Esophagus muscularis mucosa (tissue), 4 donors: ENCODE data around the gene DR1. TPM values are rescaled to one million over a fixed set of nuclear protein-coding genes. Genes with fewer than 3 reads are reported as not detected.
"Not testable (repeated sequence)": the region's sequence is repeated elsewhere in the genome, so short reads cannot be mapped to it uniquely, and the experiment has no call there.

Experiments
- DNase-seq: peaks from one replicate; pipeline ENCODE4 v3.0.0-alpha.2; 2017; ENCODE audit errors: extremely low spot score
- H3K27ac ChIP-seq, 4 donors: fragments of 200-600 bp; sonication (generic); replicated peaks in 1 of 4; 1 replicate in 3 of 4; 2 replicates in 1 of 4; pipeline ENCODE4 v1.5.1; 2016 to 2019; ENCODE audit warnings: mild to moderate bottlenecking in 1 of 4
- H3K27me3 ChIP-seq, 4 donors: fragments of 200-600 bp; sonication (generic); one replicate each; pipeline versions ENCODE4 v1.5.1 to v1.6.0; 2016 to 2019
- H3K36me3 ChIP-seq, 4 donors: fragments of 200-600 bp; sonication (generic); one replicate each; pipeline ENCODE4 v1.5.1; 2016 to 2019
- H3K4me1 ChIP-seq, 4 donors: fragments of 200-600 bp; sonication (generic); one replicate each; pipeline ENCODE4 v1.5.1; 2016 to 2019
- H3K4me3 ChIP-seq, 4 donors: fragments of 200-600 bp; sonication (generic); 1 replicate in 2 of 4; 2 replicates in 2 of 4; pipeline ENCODE4 v1.5.1; 2016 to 2019; ENCODE audit warnings: mild to moderate bottlenecking in 4 of 4, moderate library complexity in 1 of 4
- H3K9me3 ChIP-seq, 4 donors: fragments of 200-600 bp; sonication (generic); 1 replicate in 3 of 4; 2 replicates in 1 of 4; pipeline ENCODE4 v1.5.1; 2016 to 2019
- EP300 ChIP-seq: sonication (generic); formaldehyde crosslinking; IDR thresholded peaks from one replicate; pipeline ENCODE4 v1.6.1; 2017; ENCODE audit warnings: antibody characterized with exemption
- POLR2A ChIP-seq: fragments of 450-650 bp; IDR thresholded peaks from one replicate; pipeline ENCODE4 v1.6.1; 2017; ENCODE audit warnings: antibody characterized with exemption, moderate library complexity, mild to moderate bottlenecking, low read depth
- POLR2AphosphoS5 ChIP-seq, 2 donors: sonication (generic); formaldehyde crosslinking; IDR thresholded peaks; one replicate each; pipeline ENCODE4 v1.6.1; 2017; ENCODE audit warnings: antibody characterized with exemption in 2 of 2
- WGBS: methylation state at CpG from one replicate; pipeline ENCODE4 v1.1.5; 2018; 5-methylcytosine and 5-hydroxymethylcytosine counted together
- intact Hi-C: fragments of 100-400 bp; cut with DNase I; formaldehyde crosslinking; loops from one replicate; pipeline ENCODE4 v1.15.1; 2023
- total RNA-seq, 4 donors: library from RNA; depleted of rRNA; stranded (reverse); fragments of >200 nt; gene quantifications; one replicate each; pipeline versions ENCODE4 v1.1.0 to v1.2.1, GENCODE V29; 2016
- TF ChIP-seq, protein P1 (sequence below), 3 experiments: fragments of 200-600 bp in 2 of 3; fragments of 450-650 bp in 1 of 3; sonication (generic) in 2 of 3; IDR thresholded peaks; one replicate each; pipeline ENCODE4 v1.5.1; 2017 to 2019; ENCODE audit warnings: antibody characterized with exemption in 3 of 3, mild to moderate bottlenecking in 2 of 3, moderate library complexity in 1 of 3

DR1 gene
- total RNA-seq, 4 donors from 2014 or later, result 20.3 to 32.5 (median 27.5) TPM

DNA sequence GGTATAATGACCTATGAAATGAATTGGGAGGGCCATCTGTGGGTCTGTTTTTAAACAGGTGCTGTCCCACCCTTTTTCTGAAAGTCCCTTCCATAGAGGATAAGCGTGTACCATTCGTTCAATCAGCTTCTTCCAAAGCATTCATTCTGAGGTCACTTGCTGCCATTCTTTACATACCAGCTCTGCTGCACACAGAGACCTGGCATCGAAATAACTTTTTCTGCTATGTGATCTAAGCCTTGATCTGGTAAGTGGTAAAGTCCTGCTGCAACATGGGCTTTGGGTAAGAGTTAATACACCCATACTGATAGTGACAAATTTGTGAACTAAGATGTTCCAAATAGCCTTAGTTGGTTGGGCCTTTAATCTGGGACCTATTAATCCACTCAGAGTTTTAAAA is 38.9 kb downstream of the DR1 start:
- Histone ChIP-seq H3K27me3 (no peaks in the 10 kb centered on the region), H3K9me3 (peaks cover 0 to 11% (median 4%) of the 10 kb centered on the region in 4 donors), H3K27ac (no peak overlapping the region), H3K4me1 (no peaks in the 10 kb centered on the region), H3K4me3 (no peak overlapping the region), H3K36me3 (no peaks in the 10 kb centered on the region)
- TF ChIP-seq POLR2AphosphoS5 (IDR thresholded peaks at IDR 0.05), result no peak
- TF ChIP-seq POLR2A, result no peak
- TF ChIP-seq, protein P1, sequence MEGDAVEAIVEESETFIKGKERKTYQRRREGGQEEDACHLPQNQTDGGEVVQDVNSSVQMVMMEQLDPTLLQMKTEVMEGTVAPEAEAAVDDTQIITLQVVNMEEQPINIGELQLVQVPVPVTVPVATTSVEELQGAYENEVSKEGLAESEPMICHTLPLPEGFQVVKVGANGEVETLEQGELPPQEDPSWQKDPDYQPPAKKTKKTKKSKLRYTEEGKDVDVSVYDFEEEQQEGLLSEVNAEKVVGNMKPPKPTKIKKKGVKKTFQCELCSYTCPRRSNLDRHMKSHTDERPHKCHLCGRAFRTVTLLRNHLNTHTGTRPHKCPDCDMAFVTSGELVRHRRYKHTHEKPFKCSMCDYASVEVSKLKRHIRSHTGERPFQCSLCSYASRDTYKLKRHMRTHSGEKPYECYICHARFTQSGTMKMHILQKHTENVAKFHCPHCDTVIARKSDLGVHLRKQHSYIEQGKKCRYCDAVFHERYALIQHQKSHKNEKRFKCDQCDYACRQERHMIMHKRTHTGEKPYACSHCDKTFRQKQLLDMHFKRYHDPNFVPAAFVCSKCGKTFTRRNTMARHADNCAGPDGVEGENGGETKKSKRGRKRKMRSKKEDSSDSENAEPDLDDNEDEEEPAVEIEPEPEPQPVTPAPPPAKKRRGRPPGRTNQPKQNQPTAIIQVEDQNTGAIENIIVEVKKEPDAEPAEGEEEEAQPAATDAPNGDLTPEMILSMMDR (IDR thresholded peaks at IDR 0.05), result no peak
- no peak for TF ChIP-seq EP300
- intact Hi-C loops, result no loop called here
- WGBS, result 91% methylated on average over 3 of the region's 3 CpGs
- no peak for DNase-seq

DNA sequence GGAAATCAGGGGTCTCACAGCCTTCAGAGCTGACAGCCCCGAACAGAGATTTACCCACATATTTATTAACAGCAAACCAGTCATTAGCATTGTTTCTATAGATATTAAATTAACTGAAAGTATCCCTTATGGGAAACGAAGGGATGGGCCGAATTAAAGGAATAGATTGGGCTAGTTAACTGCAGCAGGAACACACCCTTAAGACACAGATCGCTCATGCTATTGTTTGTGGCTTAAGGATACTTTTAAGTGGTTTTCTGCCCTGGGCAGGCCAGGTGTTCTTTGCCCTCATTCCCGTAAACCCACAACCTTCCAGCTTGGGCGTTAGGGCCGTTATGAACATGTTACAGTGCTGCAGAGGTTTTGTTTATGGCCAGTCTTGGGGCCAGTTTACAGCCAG is 40.6 kb downstream of the DR1 start:
- peaks cover 0 to 11% (median 4%) of the 10 kb centered on the region in 4 donors for H3K9me3 ChIP-seq
- DNase-seq, H3K27me3 ChIP-seq, intact Hi-C loops, H3K27ac ChIP-seq, H3K36me3 ChIP-seq, H3K4me1 ChIP-seq, H3K4me3 ChIP-seq: not testable (repeated sequence)
- 96% methylated on average over 7 of the region's 7 CpGs for WGBS

- H3K36me3 ChIP-seq, result no peaks in the 10 kb centered on the region
- H3K4me1 ChIP-seq, result no peaks in the 10 kb centered on the region
- TF ChIP-seq POLR2A (no peak), POLR2AphosphoS5 (IDR thresholded peaks at IDR 0.05) (no peak), EP300 (no peak)
- TF ChIP-seq, protein P1 (IDR thresholded peaks at IDR 0.05), result no peak
- no peak overlapping the region for H3K4me3 ChIP-seq
- no peak overlapping the region for H3K27ac ChIP-seq
- intact Hi-C loops, result no loop called here
- DNase-seq, result no peak
- WGBS, result 100% methylated on average over 2 of the region's 2 CpGs
- H3K9me3 ChIP-seq, result no peaks in the 10 kb centered on the region
- H3K27me3 ChIP-seq, result no peaks in the 10 kb centered on the region
Measured at GRCh38 chr1:93394514-93394913, 48.8 kb downstream of the DR1 start.

DNA sequence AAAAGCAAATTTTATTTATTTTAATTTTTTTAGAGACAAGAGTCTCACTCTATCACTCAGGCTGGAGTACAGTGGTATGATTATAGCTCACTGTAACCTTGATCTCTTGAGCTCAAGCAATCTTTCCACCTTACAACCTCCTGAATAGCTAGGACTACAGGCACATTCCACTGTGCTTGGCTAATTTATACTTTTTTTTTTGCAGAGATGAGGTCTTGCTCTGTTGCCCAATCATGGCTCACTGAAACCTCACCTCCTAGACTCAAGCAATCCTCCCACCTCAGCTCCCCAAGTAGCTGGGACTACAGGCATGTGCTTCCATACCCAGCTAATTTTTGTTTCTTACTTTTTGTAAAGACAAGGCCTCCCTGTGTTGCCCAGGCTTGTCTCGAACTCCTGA is 49.5 kb downstream of the DR1 start:
- Histone ChIP-seq H3K9me3 (no peaks in the 10 kb centered on the region), H3K27ac (no peak overlapping the region), H3K4me3 (no peak overlapping the region), H3K36me3 (no peaks in the 10 kb centered on the region), H3K4me1 (no peaks in the 10 kb centered on the region), H3K27me3 (no peaks in the 10 kb centered on the region)
- no peak for DNase-seq
- TF ChIP-seq POLR2AphosphoS5 (IDR thresholded peaks at IDR 0.05), result no peak
- TF ChIP-seq, protein P1 (IDR thresholded peaks at IDR 0.05), result no peak
- no peak for TF ChIP-seq EP300
- no peak for TF ChIP-seq POLR2A
- WGBS, result 100% methylated on average over 1 of the region's 1 CpG
- intact Hi-C loops, result no loop called here

DNA sequence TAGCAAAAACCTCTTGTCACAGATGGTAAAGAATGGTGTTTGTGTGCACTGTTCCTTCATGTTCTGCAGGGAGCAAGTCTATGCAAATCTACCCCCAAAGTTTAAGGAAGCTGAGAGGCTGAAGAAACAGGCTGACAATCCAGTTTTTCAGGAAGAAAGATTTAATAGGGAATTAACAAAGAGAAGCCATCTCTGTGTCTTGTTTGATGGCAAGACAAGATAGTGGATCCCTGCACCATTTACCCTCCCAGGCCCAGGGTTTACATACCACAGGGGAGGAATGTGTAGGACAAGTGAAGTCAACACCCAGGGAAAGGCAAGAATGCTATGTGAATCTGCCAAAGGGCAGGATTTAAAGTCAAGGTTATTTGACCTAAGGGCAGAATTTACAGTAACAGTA is 54.1 kb downstream of the DR1 start:
- no peaks in the 10 kb centered on the region for H3K9me3 ChIP-seq

More for the DNA sequence above, 54.1 kb downstream of the DR1 start:
- TF ChIP-seq EP300 (no peak), POLR2AphosphoS5 (IDR thresholded peaks at IDR 0.05) (no peak), POLR2A (no peak)
- TF ChIP-seq, protein P1 (IDR thresholded peaks at IDR 0.05), result no peak
- H3K27me3 ChIP-seq, result no peaks in the 10 kb centered on the region
- no peaks in the 10 kb centered on the region for H3K4me1 ChIP-seq
- no peak overlapping the region for H3K4me3 ChIP-seq
- no peak overlapping the region for H3K27ac ChIP-seq
- H3K36me3 ChIP-seq, result no peaks in the 10 kb centered on the region
- intact Hi-C loops, result no loop called here
- DNase-seq, result no peak
